Neuronal stem cell (in vitro differentiated cells): ENCODE results near the gene GP2.

Experiments
- DNase-seq: peaks from one replicate; pipeline ENCODE4 v3.0.0-alpha.2; 2013; ENCODE audit warnings: low spot score
- H2AFZ ChIP-seq: one replicate; pipeline ENCODE4 v1.6.1; 2013; ENCODE audit warnings: mild to moderate bottlenecking, low read length, inconsistent platforms
- H2AK5ac ChIP-seq: 2 replicates; pipeline ENCODE4 v1.6.1; 2013; ENCODE audit warnings: low read depth, mild to moderate bottlenecking, inconsistent platforms, low read length, moderate library complexity, mixed read lengths
- H2BK120ac ChIP-seq: 2 replicates; pipeline ENCODE4 v1.6.1; 2013; ENCODE audit warnings: low read depth, mild to moderate bottlenecking, inconsistent platforms, low read length, moderate library complexity, mixed read lengths
- H2BK12ac ChIP-seq: one replicate; pipeline ENCODE4 v1.6.1; 2013; ENCODE audit warnings: low read length, inconsistent platforms
- H2BK15ac ChIP-seq: 2 replicates; pipeline ENCODE4 v1.6.1; 2013; ENCODE audit warnings: mild to moderate bottlenecking, low read length, inconsistent platforms, mixed read lengths
- H2BK5ac ChIP-seq: one replicate; pipeline ENCODE4 v1.6.1; 2013; ENCODE audit warnings: inconsistent platforms, mild to moderate bottlenecking, low read length, moderate library complexity
- H3K14ac ChIP-seq: one replicate; pipeline ENCODE4 v1.6.1; 2013; ENCODE audit warnings: low read length, inconsistent platforms
- H3K18ac ChIP-seq: 2 replicates; pipeline ENCODE4 v1.6.1; 2013; ENCODE audit warnings: low read length, inconsistent platforms
- H3K23ac ChIP-seq: 2 replicates; pipeline ENCODE4 v1.6.1; 2013; ENCODE audit warnings: low read depth, mild to moderate bottlenecking, mixed read lengths, low read length, inconsistent platforms; ENCODE audit not compliant: poor library complexity
- H3K27ac ChIP-seq: replicated peaks from 3 replicates; pipeline ENCODE4 v1.5.1; 2013; ENCODE audit warnings: low read length, inconsistent platforms
- H3K27me3 ChIP-seq, 3 experiments: 2 replicates each; pipeline ENCODE4 v1.6.1; 2013; ENCODE audit warnings: low read length in 3 of 3, mild to moderate bottlenecking in 2 of 3, inconsistent platforms in 1 of 3, low read depth in 1 of 3, mixed read lengths in 1 of 3, moderate library complexity in 1 of 3; ENCODE audit not compliant: control insufficient read depth in 3 of 3, insufficient read depth in 3 of 3
- H3K36me3 ChIP-seq, 2 donors: replicated peaks in 1 of 2; 2 replicates each; pipeline ENCODE4 v1.6.1; 2013; ENCODE audit warnings: low read length in 2 of 2; ENCODE audit not compliant: control insufficient read depth in 2 of 2, insufficient read depth in 2 of 2
- H3K4ac ChIP-seq: 2 replicates; pipeline ENCODE4 v1.6.1; 2013; ENCODE audit warnings: inconsistent platforms, mild to moderate bottlenecking, low read length, moderate library complexity
- H3K4me1 ChIP-seq, 2 donors: 1 replicate in 1 of 2; 2 replicates in 1 of 2; pipeline ENCODE4 v1.6.1; 2013; ENCODE audit warnings: low read length in 2 of 2, low read depth in 1 of 2; ENCODE audit not compliant: control insufficient read depth in 2 of 2, insufficient read depth in 1 of 2
- H3K4me2 ChIP-seq: one replicate; pipeline ENCODE4 v1.6.1; 2013; ENCODE audit warnings: mild to moderate bottlenecking, low read length, inconsistent platforms; ENCODE audit not compliant: insufficient read depth, poor library complexity, severe bottlenecking
- H3K4me3 ChIP-seq, 2 donors: 2 replicates each; pipeline ENCODE4 v1.5.1; 2013; ENCODE audit warnings: low read length in 2 of 2, mild to moderate bottlenecking in 2 of 2, inconsistent platforms in 1 of 2, moderate library complexity in 1 of 2
- H3K79me1 ChIP-seq: one replicate; pipeline ENCODE4 v1.6.1; 2013; ENCODE audit warnings: low read depth, mild to moderate bottlenecking, inconsistent platforms, low read length, moderate library complexity
- H3K9ac ChIP-seq: one replicate; pipeline ENCODE4 v1.6.1; 2013; ENCODE audit warnings: mild to moderate bottlenecking, low read depth, low read length, inconsistent platforms; ENCODE audit not compliant: poor library complexity
- H3K9me3 ChIP-seq, 2 donors: replicated peaks in 1 of 2; 2 replicates each; pipeline versions ENCODE3 to v1.6.1; 2013; ENCODE audit warnings: low read length in 2 of 2, mild to moderate bottlenecking in 2 of 2, inconsistent platforms in 1 of 2, low read depth in 1 of 2, mixed read lengths in 1 of 2, moderate library complexity in 1 of 2; ENCODE audit not compliant: control insufficient read depth in 2 of 2, insufficient read depth in 1 of 2
- H4K8ac ChIP-seq: one replicate; pipeline ENCODE4 v1.6.1; 2013; ENCODE audit warnings: low read depth, mild to moderate bottlenecking, inconsistent platforms, low read length, moderate library complexity
- H4K91ac ChIP-seq: one replicate; pipeline ENCODE4 v1.6.1; 2013; ENCODE audit warnings: low read length, low read depth, mild to moderate bottlenecking, inconsistent platforms; ENCODE audit not compliant: poor library complexity
- WGBS, 2 donors: extraction: QIAGEN DNeasy Blood & Tissue Kit; methylation state at CpG; one replicate each; pipeline ENCODE4 v1.1.7; 2013; ENCODE audit warnings: missing lambda C conversion rate in 2 of 2, mixed read lengths in 1 of 2; ENCODE audit not compliant: insufficient read length in 2 of 2, insufficient replicate concordance in 1 of 2; ENCODE audit errors: extremely low coverage in 2 of 2; 5-methylcytosine and 5-hydroxymethylcytosine counted together

The GP2 gene

GRCh38 chr16:20319406-20319805 lies 7.9 kb downstream of the GP2 start:
- no peak overlapping the region for H3K18ac ChIP-seq
- no peak overlapping the region for H3K4me3 ChIP-seq
- no peak overlapping the region for H4K91ac ChIP-seq
- H4K8ac ChIP-seq: no peak overlapping the region
- no peak overlapping the region for H3K4me2 ChIP-seq
- no peak overlapping the region for H3K9ac ChIP-seq
- no peak overlapping the region for H3K23ac ChIP-seq
- WGBS, 2 donors: no CpG with 5 or more reads among the region's 1 CpG
- no peak overlapping the region for H2BK15ac ChIP-seq
- H2BK120ac ChIP-seq: no peak overlapping the region
- no peak overlapping the region for H2BK5ac ChIP-seq
- H3K27me3 ChIP-seq: no peaks in the 10 kb centered on the region
- no peaks in the 10 kb centered on the region for H3K9me3 ChIP-seq
- H3K4me1 ChIP-seq: no peaks in the 10 kb centered on the region
- H3K27ac ChIP-seq: no peak overlapping the region
- H2AK5ac ChIP-seq: no peak overlapping the region
- no peak overlapping the region for H2BK12ac ChIP-seq
- no peak overlapping the region for H2AFZ ChIP-seq
- DNase-seq: no peak
- H3K14ac ChIP-seq: no peak overlapping the region
- no peaks in the 10 kb centered on the region for H3K79me1 ChIP-seq
- H3K36me3 ChIP-seq: no peaks in the 10 kb centered on the region
- no peak overlapping the region for H3K4ac ChIP-seq

- no peak overlapping the region for H2BK120ac ChIP-seq
- H3K79me1 ChIP-seq: no peaks in the 10 kb centered on the region
- H3K23ac ChIP-seq: no peak overlapping the region
- no peak overlapping the region for H3K4ac ChIP-seq
- no peak overlapping the region for H3K4me3 ChIP-seq
- no peak overlapping the region for H3K27ac ChIP-seq
- no peaks in the 10 kb centered on the region for H3K36me3 ChIP-seq
- H3K4me1 ChIP-seq: no peaks in the 10 kb centered on the region
- H3K4me2 ChIP-seq: no peak overlapping the region
- no peak overlapping the region for H2BK15ac ChIP-seq
- no peak overlapping the region for H3K9ac ChIP-seq
- no peaks in the 10 kb centered on the region for H3K27me3 ChIP-seq
- no peak overlapping the region for H3K18ac ChIP-seq
- H2BK5ac ChIP-seq: no peak overlapping the region
- no CpG with 5 or more reads among the region's 3 CpGs for WGBS, 2 donors
- no peak overlapping the region for H3K14ac ChIP-seq
- H3K9me3 ChIP-seq: no peaks in the 10 kb centered on the region
- no peak overlapping the region for H4K91ac ChIP-seq
- no peak overlapping the region for H2AK5ac ChIP-seq
- no peak overlapping the region for H4K8ac ChIP-seq
- no peak overlapping the region for H2BK12ac ChIP-seq
- no peak overlapping the region for H2AFZ ChIP-seq
- no peak for DNase-seq
Observed at GRCh38 chr16:20318437-20318836, 8.9 kb downstream of the GP2 start.

- H3K4me2 ChIP-seq: no peak overlapping the region
- no peaks in the 10 kb centered on the region for H3K79me1 ChIP-seq
- H2BK15ac ChIP-seq: no peak overlapping the region
- no peaks in the 10 kb centered on the region for H3K4me1 ChIP-seq
- H3K23ac ChIP-seq: no peak overlapping the region
- no peaks in the 10 kb centered on the region for H3K9me3 ChIP-seq
- H2BK5ac ChIP-seq: no peak overlapping the region
- H3K4ac ChIP-seq: no peak overlapping the region
- H4K8ac ChIP-seq: no peak overlapping the region
- H4K91ac ChIP-seq: no peak overlapping the region
- no peak for DNase-seq
- no peaks in the 10 kb centered on the region for H3K36me3 ChIP-seq
- no peak overlapping the region for H3K27ac ChIP-seq
- no peak overlapping the region for H3K18ac ChIP-seq
- no peak overlapping the region for H2AK5ac ChIP-seq
- H2BK12ac ChIP-seq: no peak overlapping the region
- H3K27me3 ChIP-seq: no peaks in the 10 kb centered on the region
- H2BK120ac ChIP-seq: no peak overlapping the region
- no peak overlapping the region for H2AFZ ChIP-seq
- no CpG with 5 or more reads among the region's 7 CpGs for WGBS, 2 donors
- H3K14ac ChIP-seq: no peak overlapping the region
- H3K9ac ChIP-seq: no peak overlapping the region
- no peak overlapping the region for H3K4me3 ChIP-seq
Observed at GRCh38 chr16:20318006-20318405, 9.3 kb downstream of the GP2 start.

GRCh38 chr16:20317117-20317516 lies 10.2 kb downstream of the GP2 start:
- no peak overlapping the region for H3K18ac ChIP-seq
- no peak overlapping the region for H2BK12ac ChIP-seq
- no peak overlapping the region for H4K8ac ChIP-seq
- H3K14ac ChIP-seq: no peak overlapping the region
- no CpG with 5 or more reads among the region's 8 CpGs for WGBS, 2 donors
- H3K27ac ChIP-seq: no peak overlapping the region
- no peak overlapping the region for H4K91ac ChIP-seq
- H3K79me1 ChIP-seq: no peaks in the 10 kb centered on the region
- DNase-seq: no peak
- H2AFZ ChIP-seq: no peak overlapping the region
- no peaks in the 10 kb centered on the region for H3K27me3 ChIP-seq
- no peak overlapping the region for H2BK120ac ChIP-seq
- H3K23ac ChIP-seq: no peak overlapping the region
- H3K4me2 ChIP-seq: no peak overlapping the region
- no peak overlapping the region for H2BK5ac ChIP-seq
- H2AK5ac ChIP-seq: no peak overlapping the region
- H3K4me1 ChIP-seq: no peaks in the 10 kb centered on the region
- no peak overlapping the region for H2BK15ac ChIP-seq
- H3K4ac ChIP-seq: no peak overlapping the region
- no peaks in the 10 kb centered on the region for H3K9me3 ChIP-seq
- no peaks in the 10 kb centered on the region for H3K36me3 ChIP-seq
- H3K9ac ChIP-seq: no peak overlapping the region
- no peak overlapping the region for H3K4me3 ChIP-seq
